ENCODE measurements around the gene TSHZ3.

The TSHZ3 gene

DNA sequence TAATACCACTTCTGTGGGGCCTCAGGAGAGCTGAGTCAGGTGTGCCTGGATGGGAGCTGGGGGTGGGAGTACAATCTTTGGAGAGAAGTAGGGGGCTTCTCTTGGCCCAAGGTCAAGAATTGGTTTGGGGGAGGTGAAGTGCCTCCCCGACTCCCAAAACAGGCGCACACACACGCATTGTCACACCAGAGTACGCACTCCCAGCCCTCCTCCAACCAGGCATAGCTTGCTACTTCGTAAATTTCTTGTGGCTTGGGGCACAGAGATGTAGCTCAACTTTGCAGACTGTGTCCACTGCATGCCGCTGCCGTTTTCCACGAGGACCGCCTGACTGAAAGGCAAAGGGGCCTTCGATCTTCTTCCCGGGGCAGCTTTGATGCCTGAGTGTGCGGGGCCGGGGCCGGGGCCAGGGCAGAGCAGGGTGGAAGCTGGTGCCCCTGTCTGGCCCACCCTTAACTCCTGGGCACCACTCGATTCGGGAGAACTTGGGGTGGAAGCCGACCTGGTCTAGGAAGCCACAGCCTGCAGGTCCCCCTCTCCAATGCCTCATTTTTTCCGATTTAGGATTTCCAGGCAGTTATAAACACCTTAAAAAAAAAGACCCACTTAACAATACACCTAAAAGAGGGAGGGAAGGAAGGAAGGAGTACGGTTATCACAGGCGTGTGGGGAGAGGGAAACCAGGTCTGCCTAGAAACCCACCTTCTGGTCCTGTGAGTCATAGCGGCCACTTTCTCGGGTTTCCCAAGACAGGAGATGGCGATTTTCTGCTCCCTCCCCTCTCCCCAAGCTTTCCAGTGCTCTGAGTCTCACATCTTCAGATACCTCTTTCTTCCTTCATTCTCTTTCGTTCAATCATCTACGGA, 5.8 kb upstream of the TSHZ3 start:
- DNase-seq (ENCODE audit: low read depth) = no peak

DNA sequence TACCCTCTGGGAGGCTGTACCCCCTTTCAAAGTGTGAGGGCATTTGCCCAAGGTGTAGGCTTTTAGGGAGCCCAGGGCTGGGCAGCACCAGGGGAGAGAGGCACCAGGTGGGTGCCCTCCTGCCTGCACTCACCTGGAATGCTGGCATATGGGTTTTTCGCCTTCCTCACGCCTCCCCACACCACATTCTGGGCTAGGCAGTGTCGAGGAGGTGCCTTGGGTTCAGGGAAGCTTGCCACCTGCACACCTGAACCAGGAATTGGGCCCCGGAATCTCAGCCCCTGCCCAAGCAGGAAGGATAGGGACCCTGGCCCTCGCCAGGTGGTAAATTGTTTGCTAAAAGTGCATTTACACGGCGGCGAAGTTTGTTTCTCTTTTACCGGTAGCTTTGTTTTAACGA, 5.1 kb upstream of the TSHZ3 start:
- no peak for DNase-seq (ENCODE audit: low read depth)

DNA sequence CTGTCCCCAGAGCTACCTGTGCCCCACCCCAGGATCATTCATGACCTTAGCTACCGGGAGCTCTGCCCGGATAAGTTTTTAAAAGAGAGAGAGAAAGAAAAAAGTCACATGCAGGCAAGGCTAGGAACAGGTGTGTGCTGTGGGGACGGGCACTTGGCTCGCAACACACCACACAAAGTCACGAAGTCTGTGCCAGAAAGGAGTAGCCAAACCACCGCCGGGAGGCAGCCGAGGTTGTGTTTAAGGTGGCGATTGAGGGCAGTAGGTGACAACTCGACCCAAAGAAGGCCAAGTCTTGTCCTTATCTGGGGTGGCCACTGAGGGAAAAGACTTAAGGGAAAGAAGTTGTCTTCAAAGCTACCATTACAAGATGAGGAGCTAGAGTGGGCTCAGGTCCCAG, 4.6 kb upstream of the TSHZ3 start:
- no peak for DNase-seq (ENCODE audit: low read depth)

DNA sequence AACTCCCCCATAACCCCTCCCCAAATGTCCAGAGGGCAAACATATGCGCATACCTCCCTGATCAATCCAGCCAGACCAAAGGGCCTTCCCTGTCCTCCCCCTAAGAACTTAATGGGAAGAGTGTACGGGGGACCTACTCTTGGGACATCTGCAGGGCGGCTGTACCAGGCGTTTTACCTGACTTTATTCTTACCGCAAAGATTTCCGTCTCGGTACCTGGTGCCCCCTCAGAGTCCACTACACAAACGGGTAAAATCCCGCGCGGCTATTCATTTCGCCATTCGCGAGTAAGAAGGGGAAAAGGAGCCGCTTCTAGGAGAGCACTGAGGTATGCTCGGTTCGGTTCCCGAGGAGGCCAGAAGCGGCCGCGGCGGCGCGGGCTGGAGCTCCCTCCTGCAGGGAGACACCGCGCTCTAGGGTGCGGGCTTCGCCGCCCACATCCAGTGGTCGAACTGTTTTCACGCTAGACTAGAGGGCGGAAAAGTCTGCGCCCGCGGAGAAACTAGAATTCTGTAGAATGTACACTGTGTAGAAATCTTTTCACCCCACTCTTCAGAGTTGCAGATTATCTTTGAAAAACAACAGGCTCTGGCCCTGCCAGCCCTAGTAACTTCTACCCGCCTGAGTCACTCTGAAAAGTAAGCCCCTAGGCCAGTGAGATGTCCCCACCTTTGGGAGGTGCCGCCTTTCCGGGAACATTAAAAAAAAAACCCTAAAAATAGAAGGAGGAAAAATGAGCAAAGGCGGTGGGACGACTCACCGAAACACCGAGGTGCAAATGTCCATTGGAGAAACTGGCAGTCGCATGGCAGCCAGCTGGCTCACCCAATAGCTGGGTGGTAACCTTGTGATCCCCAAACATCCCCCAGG, 3.8 kb upstream of the TSHZ3 start:
- no peak for DNase-seq (ENCODE audit: low read depth)

DNA sequence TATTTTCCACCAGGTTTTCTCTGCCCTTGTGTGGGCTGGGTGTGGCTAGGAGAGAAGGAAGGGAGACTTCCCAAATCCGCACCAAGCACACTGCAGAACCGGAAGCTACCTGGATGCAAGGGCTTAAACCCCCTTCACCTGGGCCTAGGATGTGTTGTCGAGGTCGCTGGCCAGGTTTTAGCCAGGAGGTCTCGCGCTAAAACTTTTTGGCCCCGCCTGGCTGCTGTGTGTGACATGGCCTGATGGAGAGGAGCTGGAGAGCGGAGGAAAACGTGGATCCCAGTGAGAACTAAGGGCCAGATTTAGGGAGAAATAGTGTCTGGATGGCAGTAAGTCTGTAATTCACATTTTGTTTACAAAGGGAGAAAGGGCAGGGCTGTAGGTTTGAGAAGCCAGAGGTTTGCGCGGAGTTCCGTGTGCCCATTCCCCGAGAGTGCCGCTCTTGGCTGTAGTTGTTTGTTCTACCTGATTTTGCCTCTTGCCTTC, 3.1 kb upstream of the TSHZ3 start:
- DNase-seq (ENCODE audit: low read depth) = no peak

DNA sequence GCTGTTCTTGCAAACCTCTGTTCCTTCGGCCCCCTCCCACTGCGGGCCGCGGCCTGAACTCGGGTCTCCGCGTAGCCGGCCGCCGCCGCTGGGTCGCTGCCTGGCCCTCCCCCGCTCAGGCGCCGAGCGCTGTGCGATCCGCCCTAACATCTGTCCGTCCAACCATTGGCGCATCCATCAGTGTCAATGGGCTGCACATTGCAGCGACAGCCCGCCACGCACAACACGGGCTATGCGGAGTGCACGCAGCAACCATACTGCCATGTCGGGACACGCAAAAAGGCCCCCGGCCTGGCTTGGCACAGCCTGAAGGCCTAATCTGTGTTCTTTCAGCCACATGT, 2.6 kb upstream of the TSHZ3 start:
- DNase-seq (ENCODE audit: low read depth) = no peak

DNA sequence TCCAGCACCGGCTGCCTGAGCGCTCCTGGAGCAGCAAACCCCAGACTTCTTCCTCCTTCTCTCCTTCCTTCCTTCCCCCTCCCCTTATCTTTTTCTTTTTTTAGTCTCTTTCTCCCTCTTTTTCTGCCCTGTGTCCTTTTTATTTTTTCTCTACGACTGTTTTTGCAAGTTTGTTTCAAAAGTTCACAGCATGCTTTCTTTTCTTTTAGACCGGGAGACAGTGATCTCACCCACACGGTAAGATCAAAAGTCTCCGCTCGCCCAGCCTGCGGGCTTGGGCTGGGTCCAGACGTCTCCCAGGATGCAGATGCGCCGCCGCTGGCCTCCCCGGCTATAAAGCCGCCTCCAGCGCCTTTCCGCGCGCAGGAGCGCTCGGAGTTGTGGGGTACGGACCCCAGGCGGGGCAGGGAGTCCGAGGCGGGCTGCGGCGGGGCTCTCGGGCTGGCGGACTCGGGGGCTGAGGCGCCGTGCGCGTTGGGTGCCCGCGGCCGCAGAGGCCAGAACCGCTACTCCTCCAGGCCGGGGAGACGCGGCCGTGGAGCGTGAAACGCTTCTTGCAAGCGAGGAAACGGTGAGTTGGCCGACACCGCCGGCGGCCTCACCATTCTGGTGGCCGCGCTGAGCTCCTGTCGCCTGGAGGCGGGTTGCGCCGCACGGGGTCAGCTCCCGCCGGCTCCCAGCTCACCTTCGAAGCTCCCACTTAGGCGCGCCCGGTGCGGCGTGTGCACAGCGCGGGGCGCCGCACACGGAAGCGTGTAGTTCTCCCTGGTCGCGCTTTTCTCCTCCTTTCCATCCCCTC, 2.0 kb upstream of the TSHZ3 start:
- no peak for DNase-seq (ENCODE audit: low read depth)

DNA sequence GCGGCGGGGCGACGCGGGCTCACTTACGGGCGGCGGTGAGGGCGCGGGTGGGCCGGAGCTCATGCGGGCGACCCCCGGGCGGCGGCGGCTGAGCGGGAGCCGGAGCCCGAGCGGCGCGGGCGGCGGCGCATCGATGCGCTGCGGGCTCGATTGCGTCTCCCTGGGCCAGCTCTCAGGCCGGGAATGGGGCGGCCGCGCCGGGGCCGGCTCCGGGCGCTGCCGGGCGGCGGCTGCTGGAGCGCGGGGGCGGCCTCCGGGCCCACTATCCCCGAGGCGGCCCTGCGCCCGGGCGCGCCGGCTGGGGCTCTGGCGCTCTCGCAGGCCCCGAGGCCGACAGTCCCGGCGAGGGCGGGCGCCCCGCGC, 1.4 kb upstream of the TSHZ3 start:
- no peak for DNase-seq (ENCODE audit: low read depth)

DNA sequence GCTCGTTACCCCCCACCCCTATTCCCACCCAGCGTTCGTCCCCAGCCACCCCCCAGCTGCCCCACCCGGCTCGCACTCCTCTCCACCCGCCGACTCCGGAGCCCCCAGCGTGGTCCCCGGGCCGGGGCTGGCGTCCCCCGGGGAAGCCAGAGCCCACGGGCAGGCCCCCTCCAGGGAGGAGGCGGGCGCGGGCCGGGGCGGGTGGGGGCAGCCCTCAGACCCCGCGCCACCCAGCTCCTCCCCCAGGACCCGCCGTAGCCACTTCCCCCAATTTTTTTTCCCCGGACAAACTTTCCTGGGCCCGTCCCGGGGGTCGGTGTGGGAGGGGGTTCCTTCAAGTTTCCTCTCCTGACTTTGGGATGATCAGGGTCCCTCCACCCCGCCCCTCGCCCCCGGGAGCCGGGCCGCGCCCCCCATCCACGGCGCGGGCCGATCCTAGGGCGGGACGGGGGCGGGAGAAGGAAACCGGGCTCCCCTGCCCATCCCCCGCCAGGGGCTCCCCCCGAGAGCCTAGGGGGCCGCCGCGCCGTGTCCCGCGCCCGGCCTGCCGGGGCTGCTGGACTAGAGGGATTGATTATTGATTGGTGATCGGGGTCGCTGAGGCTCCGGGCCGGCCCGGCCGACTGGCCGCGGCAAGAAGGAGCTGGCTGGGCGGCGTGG, 927 bp upstream of the TSHZ3 start:
- DNase-seq (ENCODE audit: low read depth) = no peak

DNA sequence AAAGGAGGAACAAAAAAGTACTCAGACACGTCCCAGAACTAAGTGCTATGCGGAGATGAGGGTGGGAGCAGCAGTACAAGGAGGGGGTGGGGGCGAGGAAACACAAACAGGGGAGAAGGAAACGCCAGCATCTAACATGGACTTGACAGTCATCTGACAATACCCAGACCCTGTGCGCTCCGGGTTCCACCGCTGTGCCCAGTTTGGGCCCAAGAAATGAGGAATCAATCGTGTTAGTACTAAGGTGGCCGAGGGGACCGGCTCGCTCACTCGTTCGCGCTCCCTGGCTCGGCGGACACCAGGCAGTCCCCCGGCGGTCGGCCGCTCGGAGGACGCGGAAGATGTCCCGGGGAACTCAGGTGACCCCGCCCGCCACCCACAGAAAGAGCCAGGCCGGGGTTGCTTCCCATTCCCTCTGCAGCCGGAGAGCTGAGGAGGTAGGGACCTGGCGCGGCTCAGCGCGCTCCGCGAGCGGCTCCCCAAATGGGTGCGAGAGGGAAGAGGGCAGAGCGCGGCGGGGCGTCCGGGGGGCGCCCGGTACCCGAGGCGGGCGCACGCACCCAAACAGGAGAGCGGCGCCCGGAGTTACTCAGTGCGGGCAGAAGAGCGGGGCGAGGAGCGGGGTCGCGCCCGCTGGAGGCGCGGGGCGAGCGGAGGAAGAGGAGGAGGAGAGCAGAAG, 616 bp downstream of the TSHZ3 start:
- no peak for DNase-seq (ENCODE audit: low read depth)

DNA sequence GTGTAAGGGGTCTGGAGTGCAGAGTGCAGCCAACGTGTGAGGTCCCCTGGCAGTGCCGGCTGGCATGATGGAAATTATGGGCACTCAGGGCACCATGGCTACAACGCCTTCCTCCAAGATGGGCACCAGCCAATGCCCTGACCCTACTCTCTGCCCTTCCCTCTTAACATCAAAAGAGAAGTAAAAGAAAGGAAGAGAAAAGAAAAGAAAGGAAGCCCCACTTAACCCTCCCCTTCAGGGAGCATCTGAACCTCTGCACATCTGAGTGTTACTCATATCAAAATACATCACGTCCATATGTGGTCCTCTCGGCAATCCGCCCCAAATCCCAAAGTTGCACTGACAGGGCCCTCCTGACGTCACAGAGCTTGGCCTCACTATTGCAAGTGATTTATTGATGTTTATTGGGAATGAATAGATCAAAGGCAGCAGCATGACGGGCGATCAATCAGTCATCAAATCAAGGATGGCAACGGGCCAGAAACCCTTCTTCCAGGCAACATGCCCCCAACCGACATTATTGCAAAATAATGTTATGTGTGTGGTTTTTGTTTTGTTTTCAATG, 1.3 kb downstream of the TSHZ3 start:
- no peak for DNase-seq (ENCODE audit: low read depth)

DNA sequence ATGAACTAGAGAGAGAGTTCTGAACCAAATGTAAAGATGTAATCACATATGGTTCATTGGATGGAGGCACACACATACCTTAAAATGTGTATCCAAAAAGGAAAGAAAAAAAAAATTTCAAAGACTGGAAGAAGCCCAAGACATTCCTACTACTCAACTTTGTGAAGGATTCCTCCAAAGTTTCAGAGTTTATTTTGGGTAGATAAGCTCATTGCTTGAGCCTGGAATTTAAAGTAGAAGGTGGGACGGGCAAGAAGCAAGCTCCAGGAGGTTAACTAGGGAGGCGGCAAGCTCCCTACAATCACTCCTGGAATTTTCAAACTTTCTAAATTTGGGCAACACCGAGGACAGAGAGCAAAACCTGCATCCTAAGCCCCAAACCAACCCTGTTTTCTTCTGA, 1.9 kb downstream of the TSHZ3 start:
- no peak for DNase-seq (ENCODE audit: low read depth)

DNA sequence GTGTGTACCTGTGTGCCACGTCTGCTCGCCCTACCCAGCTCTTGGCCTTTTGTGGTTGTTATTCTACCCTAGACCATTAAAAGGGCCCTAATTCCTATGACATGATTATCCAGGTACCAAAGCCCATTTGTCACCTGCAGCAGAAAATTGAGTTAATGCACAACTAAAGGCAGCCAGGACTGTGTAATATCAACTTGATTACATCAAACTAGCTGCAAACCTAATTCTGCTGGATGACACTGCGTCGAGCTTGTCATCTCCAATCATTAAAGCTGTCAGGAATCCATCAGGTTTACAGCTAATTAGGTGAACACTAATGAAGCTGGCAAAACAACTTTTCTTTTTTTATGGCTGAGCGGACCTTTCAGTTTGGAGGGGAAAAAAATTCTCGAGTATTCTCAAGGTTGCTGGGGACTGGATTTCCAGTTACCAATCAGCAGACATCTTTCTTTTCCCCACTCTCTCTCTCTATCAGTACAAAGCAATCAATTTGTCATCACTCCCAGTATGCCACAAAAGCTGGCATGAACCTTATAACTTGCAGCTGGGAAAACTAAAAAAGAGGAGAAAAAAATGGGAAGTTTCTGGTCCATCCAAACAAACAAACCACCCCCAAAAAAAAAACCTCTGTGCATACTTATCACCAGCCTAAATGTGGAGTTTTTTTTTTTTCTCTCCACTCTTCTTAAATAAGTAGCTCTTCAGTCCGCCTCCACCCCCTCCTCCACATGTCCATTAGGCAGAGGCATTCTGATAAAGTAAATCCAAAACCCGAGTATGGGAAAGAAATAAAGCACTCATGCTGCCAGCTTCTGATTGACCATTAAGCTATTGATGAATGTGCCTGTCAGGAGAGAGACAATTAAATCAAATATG, 2.8 kb downstream of the TSHZ3 start:
- no peak for DNase-seq (ENCODE audit: low read depth)

DNA sequence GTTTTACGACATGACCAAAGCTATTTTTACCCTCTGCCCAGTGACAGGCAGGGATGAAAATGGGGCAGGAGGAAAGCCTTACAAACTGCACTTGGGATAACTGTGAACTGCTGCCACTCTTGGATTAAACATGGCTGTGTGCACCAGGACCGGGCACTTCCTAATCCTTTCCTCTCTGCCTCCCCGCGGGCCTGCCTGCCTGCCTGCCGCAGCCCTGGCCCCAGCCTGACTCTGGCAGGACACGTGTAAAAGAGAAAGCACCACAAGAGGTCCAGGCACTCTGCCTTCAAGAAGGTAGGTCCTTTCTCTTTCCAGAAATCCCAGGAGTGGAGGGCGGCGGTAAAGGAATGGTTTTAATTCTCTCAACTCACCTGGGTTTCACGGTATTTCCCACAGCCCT, 4.8 kb downstream of the TSHZ3 start:
- no peak for DNase-seq (ENCODE audit: low read depth)

DNA sequence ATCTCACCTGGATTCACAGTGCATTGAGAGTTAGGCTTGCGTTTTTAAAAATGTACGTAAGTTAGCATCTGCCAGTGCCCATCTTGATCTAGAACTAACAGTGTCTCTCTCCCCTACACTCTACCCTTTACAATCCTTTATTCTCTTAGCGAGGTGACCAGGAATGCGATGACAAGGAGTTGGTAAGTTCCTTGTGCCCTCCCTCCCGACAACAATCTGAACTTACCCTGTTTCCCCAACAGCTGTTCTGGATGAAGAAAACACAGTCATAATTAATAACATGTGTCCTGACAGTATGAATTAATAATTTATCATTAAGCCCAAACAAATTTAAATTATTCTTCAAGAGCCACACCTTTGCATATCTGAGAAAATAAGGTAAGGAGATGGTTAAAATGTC, 6.3 kb downstream of the TSHZ3 start:
- DNase-seq (ENCODE audit: low read depth) = no peak

DNA sequence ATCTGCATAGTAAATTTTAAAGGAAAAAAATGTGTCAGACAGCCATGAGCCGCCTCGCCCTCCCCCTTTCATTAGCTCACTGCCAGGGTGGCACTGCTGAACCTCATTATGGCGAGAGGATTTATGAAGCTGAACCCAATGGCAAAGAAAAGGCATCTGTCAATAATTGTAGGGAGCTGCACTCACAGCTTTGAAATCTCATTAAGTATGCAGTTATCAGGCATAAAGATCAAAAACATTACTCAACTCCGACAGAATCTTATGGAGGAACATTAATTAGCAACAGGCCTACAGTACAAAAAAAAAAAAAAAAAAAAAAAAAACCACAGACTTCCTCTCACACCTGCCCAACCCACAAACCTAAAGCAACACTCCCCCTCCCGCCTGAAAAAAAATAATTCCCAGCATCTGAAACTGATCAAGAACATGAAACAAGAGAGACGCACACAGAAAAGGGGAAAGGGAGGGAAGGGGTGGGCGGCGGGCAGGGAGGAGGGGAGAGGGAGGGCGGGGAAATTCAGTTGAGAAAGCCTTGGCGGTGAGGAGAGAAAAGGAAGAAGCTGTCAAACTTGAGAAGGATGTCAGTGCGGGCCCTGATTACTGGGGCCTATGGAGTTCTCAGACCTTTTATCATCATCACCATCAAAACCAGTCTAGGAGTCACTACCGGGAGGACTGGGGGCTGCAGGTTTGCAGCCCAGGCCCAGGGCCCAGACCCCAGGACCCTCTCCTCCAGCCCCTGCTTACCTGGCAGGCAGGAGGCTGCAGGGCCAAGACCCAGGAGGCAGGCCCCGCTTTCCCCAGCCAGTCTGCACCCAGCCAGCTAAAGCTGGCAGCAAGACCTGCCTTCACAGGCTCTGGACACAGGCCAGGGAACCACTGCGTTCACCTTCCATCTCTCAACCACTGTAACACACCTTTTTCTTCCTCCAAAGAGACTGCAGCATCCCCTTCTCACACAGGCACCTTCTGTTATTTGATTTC, 8.9 kb downstream of the TSHZ3 start:
- no peak for DNase-seq (ENCODE audit: low read depth)

DNA sequence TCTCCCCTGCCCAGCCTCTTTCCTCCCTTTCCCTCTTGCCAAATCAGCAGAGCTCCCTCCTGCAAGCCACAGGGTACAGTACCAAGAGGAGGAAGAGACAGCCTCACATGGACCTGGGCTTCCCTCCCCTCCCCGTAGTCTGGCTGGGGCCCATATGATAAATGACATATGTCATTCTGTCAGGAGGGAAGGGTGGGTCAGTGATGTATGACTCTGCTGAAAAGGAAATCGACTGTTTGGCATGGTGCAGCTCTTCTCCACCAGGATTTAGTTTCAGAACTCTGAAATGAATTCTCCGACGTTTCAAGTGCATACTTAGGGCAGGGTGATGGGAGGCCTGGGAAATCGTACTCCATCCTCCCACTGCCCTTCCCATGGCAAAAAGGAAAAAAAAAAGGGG, 9.8 kb downstream of the TSHZ3 start:
- no peak for DNase-seq (ENCODE audit: low read depth)

DNA sequence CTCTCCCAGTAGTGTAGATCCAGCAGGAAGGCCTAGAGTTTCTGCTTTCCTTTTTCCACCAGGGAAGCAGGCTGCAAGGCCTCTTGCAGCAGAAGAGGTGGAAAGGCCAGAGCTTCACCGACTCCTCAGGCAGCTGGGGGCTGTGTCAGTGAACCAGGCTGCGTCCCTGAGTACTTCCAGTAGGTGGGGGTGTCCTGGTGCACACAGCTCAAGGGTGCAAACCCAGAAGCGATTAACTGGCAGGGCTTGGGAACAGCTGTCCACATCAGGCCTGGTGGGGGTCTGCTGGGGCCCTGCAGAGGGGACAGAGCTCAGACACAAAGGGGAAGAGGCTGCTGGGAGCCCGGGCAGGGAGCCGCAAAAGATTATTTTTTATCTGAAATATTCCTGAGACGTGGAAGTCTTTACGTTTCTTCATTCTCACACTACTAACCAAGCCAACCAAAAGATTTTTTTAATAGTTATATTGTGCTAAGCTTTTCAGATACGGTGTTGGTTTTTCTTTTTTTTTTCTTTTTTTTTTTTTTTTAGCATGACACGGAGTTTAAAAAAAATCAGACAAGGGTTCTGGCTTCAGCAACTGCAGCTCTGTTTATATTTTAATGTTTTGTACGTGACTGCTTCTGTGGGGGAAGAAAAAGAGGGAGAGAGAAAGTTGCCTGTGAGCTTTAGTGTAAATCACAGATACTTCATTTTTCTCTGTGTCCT, 11.0 kb downstream of the TSHZ3 start:
- DNase-seq (ENCODE audit: low read depth) = no peak
